HCT116 (cell line): Measurements from ENCODE around the gene BCAR1. TPM values are rescaled to one million over a fixed set of nuclear protein-coding genes. Genes with fewer than 3 reads are reported as not detected.

Experiments used
- ATAC-seq: fragments of 200-7000 bp; cut with Tn5 transposase; 2 replicates; pipeline ENCODE4 v1.9.1; 2020; ENCODE audit warnings: mild to moderate bottlenecking, moderate library complexity
- BruUV-seq: library from RNA; stranded (reverse); fragments of 400-500 nt; replicated peaks from 2 replicates; lab custom pipeline; 2021; lab: Mats Ljungman, UMichigan
- CTCF ChIA-PET: fragments of 300-600 bp; sonication (Branson Sonifier 250); formaldehyde crosslinking; loops from one replicate; lab custom pipeline; 2021; ENCODE audit warnings: antibody characterized with exemption; lab: Charles Lee
- POLR2A ChIA-PET: fragments of 300-600, 350-600 bp; sonication (Branson Sonifier 250); formaldehyde crosslinking; loops from one replicate; lab custom pipeline; 2021; ENCODE audit warnings: antibody characterized with exemption; lab: Charles Lee
- RAD21 ChIA-PET, 2 experiments: fragments of 300-600 bp; sonication (Branson Sonifier 250); formaldehyde crosslinking; loops; one replicate each; lab custom pipeline; 2023; ENCODE audit warnings: low total read pairs in 2 of 2; ENCODE audit not compliant: uncharacterized antibody in 2 of 2, unreplicated experiment in 2 of 2, low non-redundant PET in 1 of 2; lab: Charles Lee
- DNase-seq: peaks from one replicate; pipeline ENCODE4 v3.0.0-alpha.2; 2010; ENCODE audit warnings: low read depth, low spot score
- H2AFZ ChIP-seq: fragments of 200-600 bp; shearing (Covaris generic), sonication (generic); 2 replicates; pipeline ENCODE4 v1.6.1; 2017; ENCODE audit warnings: low read depth, mixed run types, mixed read lengths, antibody characterized with exemption, low read length; ENCODE audit not compliant: poor library complexity, severe bottlenecking
- H3K27ac ChIP-seq: 2 replicates; pipeline ENCODE4 v1.5.1; 2012; ENCODE audit warnings: low read depth, low read length
- H3K27me3 ChIP-seq: fragments of 200-600 bp; sonication (generic); 2 replicates; pipeline ENCODE4 v1.6.1; 2016; ENCODE audit warnings: mixed run types, low read length, mixed read lengths; ENCODE audit not compliant: insufficient read depth
- H3K36me3 ChIP-seq, 2 experiments: fragments of 200-500 bp in 1 of 2; fragments of 200-600 bp in 1 of 2; sonication (Bioruptor generic) in 1 of 2; sonication (generic) in 1 of 2; 2 replicates each; pipeline versions ENCODE4 v1.5.1 to v1.6.1; 2014 to 2016; ENCODE audit warnings: low read length in 2 of 2, inconsistent platforms in 1 of 2, mixed read lengths in 1 of 2, mixed run types in 1 of 2; ENCODE audit not compliant: insufficient read depth in 2 of 2, control insufficient read depth in 1 of 2
- H3K4me1 ChIP-seq, 2 experiments: fragments of 200-600 bp in 1 of 2; sonication (generic) in 1 of 2; 2 replicates each; pipeline versions ENCODE4 v1.5.1 to v1.6.1; 2012 to 2017; ENCODE audit warnings: low read length in 2 of 2, inconsistent platforms in 1 of 2, mild to moderate bottlenecking in 1 of 2, mixed read lengths in 1 of 2, mixed run types in 1 of 2, moderate library complexity in 1 of 2; ENCODE audit not compliant: insufficient read depth in 2 of 2, control insufficient read depth in 1 of 2
- H3K4me2 ChIP-seq: fragments of 200-600 bp; sonication (generic); 2 replicates; pipeline ENCODE4 v1.6.1; 2017; ENCODE audit warnings: mixed run types, low read length, mixed read lengths
- H3K4me3 ChIP-seq, 2 experiments: fragments of 200-600 bp in 1 of 2; sonication (generic) in 1 of 2; replicated peaks in 1 of 2; 2 replicates each; pipeline ENCODE4 v1.5.1; 2011 to 2016; ENCODE audit warnings: low read length in 2 of 2, control low read depth in 1 of 2, low read depth in 1 of 2, mild to moderate bottlenecking in 1 of 2, mixed read lengths in 1 of 2, mixed run types in 1 of 2
- H3K79me2 ChIP-seq: fragments of 200-600 bp; sonication (generic); 2 replicates; pipeline ENCODE4 v1.6.1; 2017; ENCODE audit warnings: mild to moderate bottlenecking, mixed run types, low read length, moderate library complexity, mixed read lengths; ENCODE audit not compliant: insufficient read depth
- H3K9ac ChIP-seq: fragments of 200-600 bp; sonication (generic); 2 replicates; pipeline ENCODE4 v1.6.1; 2016; ENCODE audit warnings: low read length, mixed read lengths
- H3K9me2 ChIP-seq: fragments of 200-600 bp; sonication (generic), shearing (Covaris generic); 2 replicates; pipeline ENCODE4 v1.6.1; 2017; ENCODE audit warnings: mixed run types, mild to moderate bottlenecking, moderate library complexity; ENCODE audit not compliant: insufficient read depth
- H3K9me3 ChIP-seq, 2 experiments: fragments of 200-500 bp in 1 of 2; fragments of 200-600 bp in 1 of 2; sonication (Bioruptor generic) in 1 of 2; sonication (generic) in 1 of 2; 2 replicates each; pipeline ENCODE4 v1.6.1; 2014 to 2017; ENCODE audit warnings: low read length in 2 of 2, mixed read lengths in 2 of 2, inconsistent platforms in 1 of 2, low read depth in 1 of 2, mild to moderate bottlenecking in 1 of 2, mixed run types in 1 of 2, moderate library complexity in 1 of 2; ENCODE audit not compliant: control insufficient read depth in 1 of 2, insufficient read depth in 1 of 2
- H4K20me1 ChIP-seq: fragments of 200-600 bp; sonication (generic), shearing (Covaris generic); 2 replicates; pipeline ENCODE4 v1.6.1; 2017; ENCODE audit warnings: mixed run types, mild to moderate bottlenecking, moderate library complexity; ENCODE audit not compliant: insufficient read depth
- ATF3 ChIP-seq: IDR thresholded peaks from 2 replicates; pipeline ENCODE4 v1.6.1; 2012
- CBX3 ChIP-seq: IDR thresholded peaks from 2 replicates; pipeline ENCODE4 v1.6.1; 2012; ENCODE audit warnings: low read depth
- CEBPB ChIP-seq: IDR thresholded peaks from 2 replicates; pipeline ENCODE4 v1.6.1; 2012; ENCODE audit warnings: low read depth
- CTCF ChIP-seq, 3 experiments: fragments of 200-600 bp in 1 of 3; sonication (generic) in 1 of 3; IDR thresholded peaks in 2 of 3; conservative IDR thresholded peaks in 1 of 3; 2 replicates each; pipeline ENCODE4 v1.5.1; 2012 to 2017; ENCODE audit warnings: low read depth in 2 of 3, low read length in 2 of 3, antibody characterized with exemption in 1 of 3, borderline replicate concordance in 1 of 3, control low read depth in 1 of 3, mild to moderate bottlenecking in 1 of 3, mixed read lengths in 1 of 3, mixed run types in 1 of 3, moderate library complexity in 1 of 3; ENCODE audit not compliant: insufficient read depth in 1 of 3
- EGR1 ChIP-seq: IDR thresholded peaks from 2 replicates; pipeline ENCODE4 v1.6.1; 2012; ENCODE audit warnings: low read depth
- ELF1 ChIP-seq: IDR thresholded peaks from 2 replicates; pipeline ENCODE4 v1.6.1; 2012; ENCODE audit warnings: low read depth, borderline replicate concordance
- EZH2phosphoT487 ChIP-seq: fragments of 200-600 bp; IDR thresholded peaks from 2 replicates; pipeline ENCODE4 v1.6.1; 2018; ENCODE audit warnings: antibody characterized with exemption, borderline replicate concordance
- FOSL1 ChIP-seq: IDR thresholded peaks from 2 replicates; pipeline ENCODE4 v1.6.1; 2012; ENCODE audit warnings: low read depth
- JUND ChIP-seq: IDR thresholded peaks from 2 replicates; pipeline ENCODE4 v1.6.1; 2012
- MAX ChIP-seq: IDR thresholded peaks from 2 replicates; pipeline ENCODE4 v1.6.1; 2012
- POLR2AphosphoS5 ChIP-seq: IDR thresholded peaks from 2 replicates; pipeline ENCODE4 v1.6.1; 2011; ENCODE audit warnings: mild to moderate bottlenecking, low read depth, low read length, moderate library complexity
- RAD21 ChIP-seq: IDR thresholded peaks from 2 replicates; pipeline ENCODE4 v1.6.1; 2012; ENCODE audit warnings: low read depth, mild to moderate bottlenecking
- REST ChIP-seq: IDR thresholded peaks from 2 replicates; pipeline ENCODE4 v1.6.1; 2012; ENCODE audit warnings: low read depth
- SIN3A ChIP-seq: IDR thresholded peaks from 2 replicates; pipeline ENCODE4 v1.6.1; 2012; ENCODE audit warnings: low read depth
- SRF ChIP-seq: IDR thresholded peaks from 2 replicates; pipeline ENCODE4 v1.6.1; 2012; ENCODE audit warnings: low read depth
- TCF7L2 ChIP-seq: IDR thresholded peaks from 2 replicates; pipeline ENCODE4 v1.7.0; 2011; ENCODE audit warnings: borderline replicate concordance, inconsistent platforms; ENCODE audit not compliant: insufficient read depth, insufficient read length; ENCODE audit errors: extremely low read depth
- ZBTB33 ChIP-seq: IDR thresholded peaks from 2 replicates; pipeline ENCODE4 v1.6.1; 2011; ENCODE audit warnings: mild to moderate bottlenecking, low read length, moderate library complexity; ENCODE audit not compliant: insufficient replicate concordance; ENCODE audit errors: extremely low read depth
- ZFX ChIP-seq: fragments of 450-650 bp; IDR thresholded peaks from 2 replicates; pipeline ENCODE4 v1.6.1; 2017
- ZNF274 ChIP-seq: fragments of 200-500 bp; sonication (Bioruptor generic); IDR thresholded peaks from 2 replicates; pipeline ENCODE4 v1.6.1; 2014; ENCODE audit warnings: mild to moderate bottlenecking, low read depth, low read length, inconsistent platforms
- intact Hi-C: fragments of 100-400 bp; cut with micrococcal nuclease; formaldehyde crosslinking; loops from 2 replicates; pipeline ENCODE4 v1.10.0; 2022
- total RNA-seq: library from RNA; stranded (reverse); gene quantifications from one replicate; pipeline ENCODE4 v1.2.1, GENCODE V29; 2021; ENCODE audit not compliant: unreplicated experiment

Gene BCAR1
- total RNA-seq, 1 experiment from 2014 or later = 49.6 TPM

- no peak overlapping the region for H3K27ac ChIP-seq
- no peak for TF ChIP-seq ZNF274
- no peak for TF ChIP-seq CEBPB
- no peak for TF ChIP-seq ATF3
- no peak for TF ChIP-seq SRF
- TF ChIP-seq EZH2phosphoT487 = no peak
- no peak for TF ChIP-seq CBX3
- TF ChIP-seq CTCF (IDR thresholded peaks at IDR 0.05 in 2 of 3, conservative IDR thresholded peaks at IDR 0.05 in 1 of 3; ENCODE audit: borderline replicate concordance in 1 of 3, insufficient read depth in 1 of 3, low read depth in 2 of 3, low read length in 2 of 3) = no peak
- TF ChIP-seq RAD21 = no peak
- TF ChIP-seq REST = no peak
- peak; percentile 59 for TF ChIP-seq JUND
- TF ChIP-seq FOSL1 = peak; percentile 87
- TF ChIP-seq ZBTB33 = no peak
- no peak for TF ChIP-seq EGR1
- TF ChIP-seq SIN3A = no peak
- TF ChIP-seq MAX = no peak
- TF ChIP-seq POLR2AphosphoS5 = no peak
- no peak for TF ChIP-seq ZFX
- no peak for TF ChIP-seq TCF7L2
- TF ChIP-seq ELF1 = no peak
These were observed 21.9 kb upstream of the BCAR1 start for GRCh38 chr16:75273054-75273925.

More at GRCh38 chr16:75273054-75273925, 21.9 kb upstream of the BCAR1 start:
- Histone ChIP-seq H3K4me3 (no peak overlapping the region), H3K9me2 (no peaks in the 10 kb centered on the region), H2AFZ (no peak overlapping the region), H3K27me3 (no peaks in the 10 kb centered on the region), H3K79me2 (no peaks in the 10 kb centered on the region), H3K4me1 (peaks cover 17 to 49% of the 10 kb centered on the region in 2 experiments), H3K9me3 (no peaks in the 10 kb centered on the region), H3K4me2 (peak overlapping the region; percentile 46), H3K36me3 (no peaks in the 10 kb centered on the region), H4K20me1 (no peaks in the 10 kb centered on the region), H3K9ac (no peak overlapping the region)
- intact Hi-C loops = no loop called here
- ChIA-PET POLR2A (no interaction called here), CTCF (interaction anchor here (0.8 to 1.2 kb wide), 3 partner anchors 8 to 112 kb away, joined by 3 to 5 read pairs (median 3); no protein-coding TSS in a partner anchor), RAD21 (no interaction called here)
- ATAC-seq (peak; percentile 80), DNase-seq (no peak)
- no TSS peak for BruUV-seq
